Smooth muscle cell (in vitro differentiated cells): ENCODE measurements around the gene CHKB. TPM values are rescaled to one million over a fixed set of nuclear protein-coding genes. Genes with fewer than 3 reads are reported as not detected.

ENCODE experiments used
- DNase-seq: peaks from one replicate; lab custom pipeline; 2025; ENCODE audit not compliant: unreplicated experiment; lab: John Stamatoyannopoulos, UW
- H2AFZ ChIP-seq: fragments of 200-600 bp; sonication (generic); 2 replicates; pipeline ENCODE4 v1.6.0; 2016; ENCODE audit warnings: antibody characterized with exemption, low read depth, mild to moderate bottlenecking
- H3F3A ChIP-seq: fragments of 200-600 bp; sonication (generic); 2 replicates; pipeline ENCODE4 v1.6.0; 2017; ENCODE audit warnings: antibody characterized with exemption, low read depth
- H3K27ac ChIP-seq: fragments of 200-600 bp; sonication (generic); 2 replicates; pipeline ENCODE4 v1.5.1; 2016; ENCODE audit warnings: low read depth, mild to moderate bottlenecking
- H3K27me3 ChIP-seq: fragments of 200-600 bp; sonication (generic); 2 replicates; pipeline ENCODE4 v1.6.1; 2016; ENCODE audit warnings: low read depth, mild to moderate bottlenecking
- H3K36me3 ChIP-seq: fragments of 200-600 bp; sonication (generic); 2 replicates; pipeline ENCODE4 v1.5.1; 2016; ENCODE audit warnings: low read depth
- H3K4me1 ChIP-seq: fragments of 200-600 bp; sonication (generic); 2 replicates; pipeline ENCODE4 v1.5.1; 2016; ENCODE audit warnings: low read depth
- H3K4me2 ChIP-seq: fragments of 200-600 bp; sonication (generic); 2 replicates; pipeline ENCODE4 v1.6.0; 2016; ENCODE audit warnings: mild to moderate bottlenecking
- H3K4me3 ChIP-seq: fragments of 200-600 bp; sonication (generic); 2 replicates; pipeline ENCODE4 v1.5.1; 2016; ENCODE audit warnings: mild to moderate bottlenecking
- H3K79me2 ChIP-seq: fragments of 200-600 bp; sonication (generic); 2 replicates; pipeline ENCODE4 v1.6.0; 2016; ENCODE audit warnings: low read depth, mild to moderate bottlenecking
- H3K9ac ChIP-seq: fragments of 200-600 bp; sonication (generic); 2 replicates; pipeline ENCODE4 v1.6.0; 2016; ENCODE audit warnings: low read depth
- H3K9me3 ChIP-seq: fragments of 200-600 bp; sonication (generic); replicated peaks from 2 replicates; pipeline ENCODE4 v1.5.1; 2016; ENCODE audit warnings: low read depth
- H4K20me1 ChIP-seq: fragments of 200-600 bp; sonication (generic); 2 replicates; pipeline ENCODE4 v1.6.0; 2016; ENCODE audit warnings: low read depth
- WGBS: methylation state at CpG from one replicate; pipeline ENCODE4 v1.1.7; 2016; ENCODE audit warnings: low lambda C conversion rate; 5-methylcytosine and 5-hydroxymethylcytosine counted together
- polyA plus RNA-seq: library from polyadenylated mRNA; unstranded; fragments of >200 nt; fragmentation: Nextera tagmentation; extraction: Ambion mirVana; gene quantifications from 2 replicates; pipeline ENCODE4 v1.2.1, GENCODE V29; 2016
- total RNA-seq: library from RNA; depleted of rRNA; stranded (reverse); fragments of >200 nt; gene quantifications from 2 replicates; pipeline ENCODE4 v1.2.3, GENCODE V29; 2014
- TF ChIP-seq, protein P1 (sequence below): fragments of 200-600 bp; sonication (generic); IDR thresholded peaks from 2 replicates; pipeline ENCODE4 v1.5.1; 2017; ENCODE audit warnings: borderline replicate concordance, mild to moderate bottlenecking, antibody characterized with exemption; ENCODE audit not compliant: insufficient read depth, poor library complexity, severe bottlenecking

The CHKB gene
- total and polyA plus RNA-seq, 2 experiments from 2014 or later = 35.2 to 62.8 TPM

GRCh38 chr22:50548921-50549790 lies 33.5 kb downstream of the CHKB start:
- H3K27me3 ChIP-seq = no peaks in the 10 kb centered on the region
- peaks cover 8% of the 10 kb centered on the region for H3K4me1 ChIP-seq
- no peaks in the 10 kb centered on the region for H3F3A ChIP-seq
- TF ChIP-seq, protein P1, sequence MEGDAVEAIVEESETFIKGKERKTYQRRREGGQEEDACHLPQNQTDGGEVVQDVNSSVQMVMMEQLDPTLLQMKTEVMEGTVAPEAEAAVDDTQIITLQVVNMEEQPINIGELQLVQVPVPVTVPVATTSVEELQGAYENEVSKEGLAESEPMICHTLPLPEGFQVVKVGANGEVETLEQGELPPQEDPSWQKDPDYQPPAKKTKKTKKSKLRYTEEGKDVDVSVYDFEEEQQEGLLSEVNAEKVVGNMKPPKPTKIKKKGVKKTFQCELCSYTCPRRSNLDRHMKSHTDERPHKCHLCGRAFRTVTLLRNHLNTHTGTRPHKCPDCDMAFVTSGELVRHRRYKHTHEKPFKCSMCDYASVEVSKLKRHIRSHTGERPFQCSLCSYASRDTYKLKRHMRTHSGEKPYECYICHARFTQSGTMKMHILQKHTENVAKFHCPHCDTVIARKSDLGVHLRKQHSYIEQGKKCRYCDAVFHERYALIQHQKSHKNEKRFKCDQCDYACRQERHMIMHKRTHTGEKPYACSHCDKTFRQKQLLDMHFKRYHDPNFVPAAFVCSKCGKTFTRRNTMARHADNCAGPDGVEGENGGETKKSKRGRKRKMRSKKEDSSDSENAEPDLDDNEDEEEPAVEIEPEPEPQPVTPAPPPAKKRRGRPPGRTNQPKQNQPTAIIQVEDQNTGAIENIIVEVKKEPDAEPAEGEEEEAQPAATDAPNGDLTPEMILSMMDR = no peak
- H4K20me1 ChIP-seq = no peaks in the 10 kb centered on the region
- no peaks in the 10 kb centered on the region for H3K9me3 ChIP-seq
- H3K27ac ChIP-seq = no peak overlapping the region
- 94% methylated on average over 55 of the region's 68 CpGs for WGBS
- no peaks in the 10 kb centered on the region for H3K36me3 ChIP-seq
- no peak overlapping the region for H3K4me3 ChIP-seq
- H2AFZ ChIP-seq = no peak overlapping the region
- DNase-seq = no peak
- H3K79me2 ChIP-seq = no peaks in the 10 kb centered on the region
- no peak overlapping the region for H3K9ac ChIP-seq
- H3K4me2 ChIP-seq = no peak overlapping the region

- peaks cover 8% of the 10 kb centered on the region for H3K4me1 ChIP-seq
- no peaks in the 10 kb centered on the region for H3K9me3 ChIP-seq
- no peaks in the 10 kb centered on the region for H3K79me2 ChIP-seq
- no peaks in the 10 kb centered on the region for H3K27me3 ChIP-seq
- no peak overlapping the region for H3K4me3 ChIP-seq
- no peak overlapping the region for H2AFZ ChIP-seq
- no peaks in the 10 kb centered on the region for H4K20me1 ChIP-seq
- TF ChIP-seq, protein P1 = no peak
- no peak overlapping the region for H3K4me2 ChIP-seq
- no peak for DNase-seq
- no peak overlapping the region for H3K9ac ChIP-seq
- 94% methylated on average over 41 of the region's 56 CpGs for WGBS
- no peaks in the 10 kb centered on the region for H3F3A ChIP-seq
- H3K27ac ChIP-seq = no peak overlapping the region
- no peaks in the 10 kb centered on the region for H3K36me3 ChIP-seq
Measured at GRCh38 chr22:50548040-50548920, 34.4 kb downstream of the CHKB start.

DNA sequence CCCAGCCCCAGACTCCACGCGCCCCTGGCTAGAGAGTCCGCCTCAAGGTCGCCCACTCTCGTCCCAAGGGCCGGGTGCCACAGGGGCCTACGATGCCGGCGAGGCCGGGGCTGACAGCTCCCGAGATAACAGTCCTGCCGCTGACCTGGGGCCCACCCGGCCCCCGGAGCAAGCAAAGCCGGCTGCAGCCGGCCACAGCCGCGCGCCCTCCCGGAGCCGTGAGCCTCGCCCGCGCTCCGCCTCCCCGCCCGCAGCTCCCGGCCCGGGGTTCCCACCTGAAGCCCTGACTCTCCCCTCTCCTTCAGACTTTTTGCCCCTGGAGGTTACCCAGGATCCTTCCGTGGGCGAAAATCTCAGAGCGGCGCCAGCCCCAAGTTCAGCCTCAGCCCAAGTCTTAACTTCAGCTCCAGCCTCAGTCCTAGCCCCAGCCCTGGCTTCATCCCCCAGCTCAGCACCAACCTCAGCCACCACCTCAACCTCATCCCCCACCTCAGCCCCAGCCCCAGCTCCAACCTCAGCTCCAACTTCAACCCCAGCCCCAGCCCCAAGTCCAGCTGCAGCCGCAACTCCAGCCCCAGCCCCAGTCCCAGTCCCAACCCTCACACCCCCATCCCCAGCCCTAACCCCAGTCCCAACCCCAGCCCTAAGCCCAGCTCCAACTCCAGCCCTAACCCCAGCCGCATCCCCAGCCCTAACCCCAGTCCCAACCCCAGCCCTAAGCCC lies 35.2 kb downstream of the CHKB start:
- DNase-seq = no peak
- Histone ChIP-seq H3K4me2 (no peak overlapping the region), H2AFZ (no peak overlapping the region), H3K9me3 (no peaks in the 10 kb centered on the region), H3K4me3 (no peak overlapping the region), H3K36me3 (no peaks in the 10 kb centered on the region), H3K27ac (no peak overlapping the region), H3K9ac (no peak overlapping the region), H4K20me1 (no peaks in the 10 kb centered on the region), H3K27me3 (no peaks in the 10 kb centered on the region), H3K79me2 (no peaks in the 10 kb centered on the region), H3K4me1 (peaks cover 8% of the 10 kb centered on the region), H3F3A (no peaks in the 10 kb centered on the region)
- TF ChIP-seq, protein P1 = no peak
- WGBS = 93% methylated on average over 31 of the region's 35 CpGs
